ENCODE data around the gene HPSE2.

Gene HPSE2

GRCh38 chr10:98638920-98639319 lies 596.7 kb downstream of the HPSE2 start:
- Histone ChIP-seq H3K4me3 (ENCODE audit: low read depth, low read length) (no peak overlapping the region), H3K36me3 (replicated peaks) (no peaks in the 10 kb centered on the region), H3K27ac (no peak overlapping the region), H3K27me3 (replicated peaks) (no peaks in the 10 kb centered on the region)
- TF ChIP-seq CTCF (IDR thresholded peaks at IDR 0.05; ENCODE audit: low read depth, low read length, missing control alignments), result no peak
- in situ Hi-C loops (cut with HindIII; ENCODE audit: low pct_ligation_motif_present, low sequenced_read_pairs), result no loop called here
- no peak for DNase-seq

- in situ Hi-C loops (cut with HindIII; ENCODE audit: low pct_ligation_motif_present, low sequenced_read_pairs), result no loop called here
- no peak overlapping the region for H3K4me3 ChIP-seq (ENCODE audit: low read depth, low read length)
- no peaks in the 10 kb centered on the region for H3K27me3 ChIP-seq (replicated peaks)
- H3K27ac ChIP-seq, result no peak overlapping the region
- no peak for DNase-seq
- H3K36me3 ChIP-seq (replicated peaks), result no peaks in the 10 kb centered on the region
- no peak for TF ChIP-seq CTCF (IDR thresholded peaks at IDR 0.05; ENCODE audit: low read depth, low read length, missing control alignments)
Observed at GRCh38 chr10:98636921-98637329, 598.7 kb downstream of the HPSE2 start.

GRCh38 chr10:98632456-98633150 lies 603.0 kb downstream of the HPSE2 start:
- Histone ChIP-seq H3K36me3 (replicated peaks) (no peaks in the 10 kb centered on the region), H3K27ac (no peak overlapping the region), H3K27me3 (replicated peaks) (no peaks in the 10 kb centered on the region), H3K4me3 (ENCODE audit: low read depth, low read length) (no peak overlapping the region)
- no peak for DNase-seq
- TF ChIP-seq CTCF (IDR thresholded peaks at IDR 0.05; ENCODE audit: low read depth, low read length, missing control alignments), result no peak
- in situ Hi-C loops (cut with HindIII; ENCODE audit: low pct_ligation_motif_present, low sequenced_read_pairs), result no loop called here

- Histone ChIP-seq H3K36me3 (replicated peaks) (no peaks in the 10 kb centered on the region), H3K27me3 (replicated peaks) (no peaks in the 10 kb centered on the region), H3K4me3 (ENCODE audit: low read depth, low read length) (no peak overlapping the region), H3K27ac (no peak overlapping the region)
- in situ Hi-C loops (cut with HindIII; ENCODE audit: low pct_ligation_motif_present, low sequenced_read_pairs), result no loop called here
- no peak for TF ChIP-seq CTCF (IDR thresholded peaks at IDR 0.05; ENCODE audit: low read depth, low read length, missing control alignments)
- no peak for DNase-seq
Observed at GRCh38 chr10:98628206-98628605, 607.4 kb downstream of the HPSE2 start.

GRCh38 chr10:98627711-98628110 lies 607.9 kb downstream of the HPSE2 start:
- H3K36me3 ChIP-seq (replicated peaks), result no peaks in the 10 kb centered on the region
- no peak overlapping the region for H3K4me3 ChIP-seq (ENCODE audit: low read depth, low read length)
- H3K27me3 ChIP-seq (replicated peaks), result no peaks in the 10 kb centered on the region
- in situ Hi-C loops (cut with HindIII; ENCODE audit: low pct_ligation_motif_present, low sequenced_read_pairs), result no loop called here
- TF ChIP-seq CTCF (IDR thresholded peaks at IDR 0.05; ENCODE audit: low read depth, low read length, missing control alignments), result no peak
- no peak for DNase-seq
- H3K27ac ChIP-seq, result no peak overlapping the region

GRCh38 chr10:98624963-98625362 lies 610.7 kb downstream of the HPSE2 start:
- no peak for DNase-seq
- Histone ChIP-seq H3K27ac (no peak overlapping the region), H3K4me3 (ENCODE audit: low read depth, low read length) (no peak overlapping the region), H3K27me3 (replicated peaks) (no peaks in the 10 kb centered on the region), H3K36me3 (replicated peaks) (no peaks in the 10 kb centered on the region)
- in situ Hi-C loops (cut with HindIII; ENCODE audit: low pct_ligation_motif_present, low sequenced_read_pairs), result no loop called here
- TF ChIP-seq CTCF (IDR thresholded peaks at IDR 0.05; ENCODE audit: low read depth, low read length, missing control alignments), result no peak
